HG03159 (cell line): ENCODE results near the gene LRRC8A.
"Not testable (repeated sequence)": the region's sequence is repeated elsewhere in the genome, so short reads cannot be mapped to it uniquely, and the experiment has no call there.

ENCODE experiments used
- ATAC-seq: cut with Tn5 transposase; IDR thresholded peaks from one replicate; pipeline ENCODE4 v1.9.1; 2021; ENCODE audit warnings: mild to moderate bottlenecking, moderate library complexity; ENCODE audit not compliant: unreplicated experiment

LRRC8A gene

GRCh38 chr9:128863647-128864046 is 18.3 kb upstream of the LRRC8A start:
- ATAC-seq: peak; percentile 64

GRCh38 chr9:128870128-128870940 is 11.6 kb upstream of the LRRC8A start:
- ATAC-seq: no peak

GRCh38 chr9:128870941-128871265 is 11.0 kb upstream of the LRRC8A start:
- ATAC-seq: not testable (repeated sequence)

- ATAC-seq: no peak
These were observed 4.1 kb upstream of the LRRC8A start for GRCh38 chr9:128877852-128878251.

- no peak for ATAC-seq
These were observed 1.0 kb downstream of the LRRC8A start for GRCh38 chr9:128882677-128883603.

- no peak for ATAC-seq
These were observed 2.2 kb downstream of the LRRC8A start for GRCh38 chr9:128884164-128884563.

GRCh38 chr9:128885376-128885775 is 3.4 kb downstream of the LRRC8A start:
- no peak for ATAC-seq

GRCh38 chr9:128885798-128886197 is 3.9 kb downstream of the LRRC8A start:
- ATAC-seq: no peak

- ATAC-seq: no peak
These were observed 4.4 kb downstream of the LRRC8A start for GRCh38 chr9:128886211-128886891.

GRCh38 chr9:128887049-128887448 is 5.1 kb downstream of the LRRC8A start:
- no peak for ATAC-seq

GRCh38 chr9:128887914-128888350 is 6.0 kb downstream of the LRRC8A start:
- ATAC-seq: no peak

GRCh38 chr9:128891321-128892220 is 9.6 kb downstream of the LRRC8A start:
- ATAC-seq: no peak

GRCh38 chr9:128892221-128892921 is 10.4 kb downstream of the LRRC8A start:
- no peak for ATAC-seq

- ATAC-seq: no peak
These were observed 11.4 kb downstream of the LRRC8A start for GRCh38 chr9:128893354-128893753.

- ATAC-seq: no peak
These were observed 12.8 kb downstream of the LRRC8A start for GRCh38 chr9:128894764-128895163.

GRCh38 chr9:128895556-128895955 is 13.6 kb downstream of the LRRC8A start:
- no peak for ATAC-seq

- no peak for ATAC-seq
These were observed 16.4 kb downstream of the LRRC8A start for GRCh38 chr9:128898382-128898781.

GRCh38 chr9:128898845-128899565 is 17.1 kb downstream of the LRRC8A start:
- ATAC-seq: no peak
